NCI-H1092 (cell line): Measurements from ENCODE around the gene ATP8A2.
"Not testable (repeated sequence)": the region's sequence is repeated elsewhere in the genome, so short reads cannot be mapped to it uniquely, and the experiment has no call there.

Source experiments
- DNase-seq: peaks from one replicate; lab custom pipeline; 2025; lab: John Stamatoyannopoulos, UW

ATP8A2 gene

DNA sequence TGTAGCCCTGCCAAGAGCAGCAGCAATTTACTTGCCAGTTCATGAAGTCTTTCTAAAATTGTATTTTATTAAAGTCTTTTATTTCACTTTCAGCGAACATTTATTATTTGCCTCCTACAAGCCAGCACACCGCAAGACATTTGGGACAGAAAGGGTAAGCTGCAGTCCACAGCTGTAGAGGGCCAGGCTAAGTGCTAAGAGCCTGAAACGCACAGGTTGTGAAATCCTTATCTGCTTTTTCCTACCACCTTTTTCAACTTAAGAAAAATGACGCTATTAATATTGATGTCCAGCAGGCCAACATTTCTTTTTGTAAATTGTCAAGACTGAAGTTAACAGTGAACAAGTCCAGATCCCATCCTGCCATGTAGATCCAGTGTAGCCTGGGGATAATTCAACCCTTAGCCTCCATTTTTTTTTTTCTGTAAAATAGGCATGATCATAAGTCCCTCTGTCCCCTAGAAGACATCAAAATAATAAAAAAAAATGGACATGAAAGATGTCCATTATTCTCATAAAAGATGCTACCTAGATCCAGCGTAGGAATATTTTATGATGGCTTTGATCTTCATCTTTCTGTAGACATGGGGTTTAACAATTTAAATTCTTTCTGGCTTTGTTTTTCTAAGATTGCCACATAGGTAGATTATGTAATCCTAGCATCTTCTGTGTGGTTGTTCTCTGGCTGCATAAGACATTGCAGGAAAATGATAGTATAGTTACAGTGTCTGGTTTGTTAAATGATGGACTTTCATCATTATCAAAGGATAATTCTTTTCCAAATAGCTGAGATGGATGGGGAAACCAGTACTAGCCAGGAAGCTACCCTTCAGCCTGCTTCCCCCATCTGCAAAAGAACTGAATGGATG lies 551.7 kb downstream of the ATP8A2 start:
- no peak for DNase-seq

DNA sequence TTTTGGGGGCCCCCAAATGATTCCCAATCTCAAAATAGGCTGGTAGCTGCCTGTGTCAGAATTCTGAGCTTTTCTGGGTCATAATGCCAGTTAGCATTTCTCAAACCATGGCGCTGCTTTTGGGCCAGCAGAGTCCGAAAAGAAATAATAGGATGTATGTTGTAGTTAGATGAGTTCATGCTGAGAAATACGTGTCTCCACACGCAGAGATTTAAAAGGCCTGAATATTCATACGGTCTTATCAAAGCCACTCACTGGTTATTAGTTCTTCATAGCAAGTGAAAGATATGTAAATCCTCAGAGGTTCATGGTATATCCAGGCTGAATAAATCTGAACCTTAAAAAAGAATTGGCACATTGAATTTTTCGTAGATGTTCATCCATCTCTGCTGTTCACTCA lies 555.6 kb downstream of the ATP8A2 start:
- no peak for DNase-seq

GRCh38 chr13:25927932-25928331 lies 556.2 kb downstream of the ATP8A2 start:
- DNase-seq: peak; percentile 14

GRCh38 chr13:25928941-25929505 lies 557.2 kb downstream of the ATP8A2 start:
- DNase-seq: no peak

DNA sequence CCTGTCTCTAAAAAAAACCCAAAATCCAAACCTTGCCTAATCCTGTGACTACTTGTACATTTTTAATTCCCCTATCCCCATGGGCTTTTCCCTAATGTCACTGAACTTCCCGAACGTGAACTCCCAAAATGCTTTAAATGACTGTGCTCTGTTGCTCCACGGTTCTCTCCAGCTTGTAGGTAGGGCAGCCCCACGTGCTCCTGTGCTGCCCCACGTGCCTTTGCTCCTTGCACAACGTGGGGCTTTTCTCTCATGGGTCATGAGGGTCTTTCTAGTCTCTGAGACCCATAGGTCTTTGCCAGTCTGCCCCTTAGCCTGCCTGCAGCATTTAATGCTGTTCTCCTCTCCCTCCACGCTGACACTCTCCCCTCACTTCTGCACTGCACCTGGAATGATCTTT lies 558.0 kb downstream of the ATP8A2 start:
- no peak for DNase-seq

DNA sequence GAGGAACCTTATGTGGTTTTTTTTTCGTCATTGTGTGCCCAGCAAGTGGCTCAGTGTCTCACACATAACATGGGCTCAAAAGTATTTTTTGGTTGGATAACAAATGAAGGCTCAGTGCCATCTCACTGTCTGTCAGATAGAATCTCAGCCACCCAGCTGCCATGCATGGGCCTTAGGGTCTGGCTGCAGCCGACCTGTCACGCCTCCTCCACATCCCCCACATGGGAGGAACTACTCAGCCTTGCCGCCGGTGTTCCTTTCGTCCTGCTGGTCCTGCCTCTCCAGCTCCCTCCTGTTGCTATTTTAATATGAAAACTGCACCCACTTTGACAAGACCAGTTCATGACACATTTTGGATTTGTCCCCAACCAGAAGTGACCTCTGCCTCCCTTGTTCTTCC lies 558.9 kb downstream of the ATP8A2 start:
- DNase-seq: no peak

- DNase-seq: no peak
Observed at GRCh38 chr13:25932365-25932764, 560.6 kb downstream of the ATP8A2 start.

- no peak for DNase-seq
Observed at GRCh38 chr13:25933520-25933919, 561.7 kb downstream of the ATP8A2 start.

DNA sequence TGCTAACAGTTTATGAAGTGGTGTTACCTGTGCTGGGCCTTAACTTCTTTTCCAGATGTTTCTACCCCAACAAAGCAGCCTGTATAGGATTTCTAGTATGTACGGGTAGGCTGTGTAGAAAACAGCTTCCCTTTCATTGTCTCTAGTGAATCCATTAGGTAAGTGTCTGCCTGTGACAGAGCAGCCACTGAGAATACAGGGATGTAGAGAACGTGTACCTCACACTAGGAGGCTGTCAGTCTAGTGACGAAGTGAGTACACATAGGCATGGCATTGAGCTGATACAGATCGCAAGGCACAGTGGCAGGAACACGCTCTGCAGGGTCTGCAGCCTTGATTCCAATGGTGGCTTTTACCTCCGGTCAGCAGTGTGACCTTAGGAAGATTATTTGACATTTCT lies 562.4 kb downstream of the ATP8A2 start:
- no peak for DNase-seq

DNA sequence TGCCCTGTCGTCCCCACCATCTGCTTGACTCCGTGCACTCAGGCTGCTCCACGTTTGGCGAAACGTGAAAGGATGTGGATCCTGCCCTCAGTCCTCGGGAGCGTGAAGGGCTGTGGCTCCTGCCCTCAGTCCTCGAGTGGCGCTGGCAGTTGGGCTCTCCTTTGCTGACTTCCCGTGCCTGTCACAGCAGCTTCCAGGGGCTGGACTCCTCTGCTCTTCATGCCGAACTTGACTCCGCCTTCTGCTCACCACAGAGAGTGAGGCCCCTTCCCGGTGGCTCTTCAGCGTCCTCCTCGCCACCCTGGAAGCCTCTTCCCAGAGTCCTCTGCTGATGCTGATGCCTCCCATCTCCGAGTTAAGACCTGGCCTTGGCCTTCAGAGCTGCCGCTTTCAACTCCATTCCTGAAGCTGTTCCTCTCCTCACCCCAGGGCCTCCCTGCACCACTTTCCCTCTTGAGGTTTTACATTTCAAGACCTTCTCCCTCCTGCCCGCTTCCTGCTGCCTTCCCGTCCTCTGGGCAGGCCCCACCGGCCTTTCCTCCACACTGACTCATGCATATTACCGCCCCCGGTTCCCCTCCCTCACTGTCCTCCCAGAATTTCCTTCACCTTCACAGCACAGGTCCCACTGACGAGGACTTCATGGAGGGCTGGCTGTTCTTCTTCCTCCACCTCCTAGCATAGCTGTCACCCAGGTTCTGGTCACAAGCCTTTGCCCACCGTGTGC lies 568.4 kb downstream of the ATP8A2 start:
- no peak for DNase-seq

DNA sequence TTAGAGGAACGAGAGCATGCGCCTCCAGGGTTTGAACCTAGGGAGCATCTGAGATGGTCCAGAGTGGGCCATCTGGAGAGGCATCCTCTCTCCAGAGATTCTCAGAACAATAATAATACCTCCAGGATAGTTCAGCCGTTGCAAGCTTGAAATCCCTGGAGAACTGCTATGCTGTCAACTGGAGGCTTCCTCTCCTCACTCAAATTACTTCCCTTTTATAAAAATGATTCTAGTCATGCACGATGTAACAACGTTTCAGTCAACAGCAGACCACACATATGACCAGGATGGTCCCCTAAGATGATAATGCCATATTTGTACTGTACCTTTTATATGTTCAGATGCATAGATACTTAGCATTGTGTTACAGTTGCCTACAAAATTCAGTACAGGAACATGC lies 571.3 kb downstream of the ATP8A2 start:
- no peak for DNase-seq

- no peak for DNase-seq
Observed at GRCh38 chr13:25943658-25944057, 571.9 kb downstream of the ATP8A2 start.

DNA sequence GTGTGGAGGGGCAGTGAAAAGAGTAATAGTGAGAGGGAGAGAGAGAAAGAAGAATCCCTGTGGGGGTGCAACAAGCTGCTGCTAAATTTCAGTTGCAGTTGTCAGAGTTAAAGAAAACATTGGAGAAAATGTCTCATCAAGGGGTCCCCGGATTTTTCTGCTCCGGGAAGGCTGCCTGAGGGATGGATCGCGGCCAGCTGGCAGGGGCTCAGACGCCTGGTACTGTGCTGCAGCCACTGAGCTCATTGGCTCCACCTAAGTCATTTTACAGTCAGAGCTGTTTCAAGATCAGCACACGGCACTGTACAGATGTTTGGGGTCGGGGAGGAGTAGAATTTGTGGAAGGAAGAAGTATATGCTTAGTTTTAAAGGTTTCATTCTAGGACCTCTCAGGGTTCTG lies 573.8 kb downstream of the ATP8A2 start:
- DNase-seq: peak; percentile 31

GRCh38 chr13:25946321-25946720 lies 574.5 kb downstream of the ATP8A2 start:
- no peak for DNase-seq

GRCh38 chr13:25948910-25949309 lies 577.1 kb downstream of the ATP8A2 start:
- no peak for DNase-seq

GRCh38 chr13:25951831-25952230 lies 580.1 kb downstream of the ATP8A2 start:
- DNase-seq: no peak

GRCh38 chr13:25954080-25954479 lies 582.3 kb downstream of the ATP8A2 start:
- not testable (repeated sequence) for DNase-seq

DNA sequence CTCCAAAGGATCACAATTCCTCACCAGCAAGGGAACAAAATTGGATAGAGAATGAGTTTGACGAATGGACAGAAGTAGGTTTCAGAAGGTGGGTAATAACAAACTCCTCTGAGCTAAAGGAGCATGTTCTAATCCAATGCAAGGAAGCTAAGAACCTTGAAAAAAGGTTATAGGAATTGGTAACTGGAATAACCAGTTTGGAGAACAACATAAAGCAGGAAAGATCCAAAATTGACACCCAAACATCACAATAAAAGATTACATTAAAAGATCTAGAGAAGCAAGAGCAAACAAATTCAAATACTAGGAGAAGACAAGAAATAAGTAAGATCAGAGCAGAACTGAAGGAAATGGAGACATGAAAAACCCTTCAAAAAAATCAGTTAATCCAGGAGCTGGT lies 583.2 kb downstream of the ATP8A2 start:
- not testable (repeated sequence) for DNase-seq

DNA sequence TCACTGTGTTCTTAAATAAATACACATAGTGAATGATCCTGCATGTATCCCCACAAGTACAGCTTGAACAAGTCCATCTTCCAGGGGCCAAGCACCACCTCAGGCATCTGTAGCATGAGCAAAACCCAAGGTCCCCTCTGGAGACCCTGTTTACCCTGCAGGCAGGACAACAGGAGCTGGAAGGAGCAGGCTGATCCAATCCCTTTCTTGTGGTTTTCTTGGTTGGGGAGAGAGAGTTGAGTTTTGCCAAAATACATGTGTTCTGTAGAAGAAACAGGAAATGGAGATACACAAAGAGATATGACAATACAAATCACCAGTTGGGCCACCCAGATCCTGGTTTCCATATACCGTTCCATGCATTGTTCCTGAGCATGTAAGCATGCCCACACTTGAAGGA lies 587.2 kb downstream of the ATP8A2 start:
- DNase-seq: no peak

GRCh38 chr13:25961294-25961693 lies 589.5 kb downstream of the ATP8A2 start:
- no peak for DNase-seq

DNA sequence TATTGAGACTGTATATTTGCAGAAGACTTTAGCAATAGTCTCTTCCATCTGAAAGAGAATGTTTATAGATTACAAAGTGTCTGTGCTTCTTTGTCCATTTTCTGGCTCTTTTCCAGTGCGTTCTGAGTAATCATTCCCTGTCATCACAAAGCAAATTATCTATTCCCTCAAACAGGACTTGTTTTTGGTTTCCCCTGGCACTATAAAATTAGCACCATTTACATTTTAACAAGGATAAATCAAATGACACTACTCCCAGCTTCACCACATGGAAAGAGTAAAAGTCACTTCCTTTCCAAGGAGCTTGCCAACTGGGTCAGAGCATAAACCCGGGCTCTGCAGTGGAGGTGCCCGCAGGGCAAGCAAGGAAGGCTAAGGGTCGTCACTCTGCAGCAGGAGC lies 591.9 kb downstream of the ATP8A2 start:
- no peak for DNase-seq

GRCh38 chr13:25965596-25965995 lies 593.8 kb downstream of the ATP8A2 start:
- DNase-seq: no peak

DNA sequence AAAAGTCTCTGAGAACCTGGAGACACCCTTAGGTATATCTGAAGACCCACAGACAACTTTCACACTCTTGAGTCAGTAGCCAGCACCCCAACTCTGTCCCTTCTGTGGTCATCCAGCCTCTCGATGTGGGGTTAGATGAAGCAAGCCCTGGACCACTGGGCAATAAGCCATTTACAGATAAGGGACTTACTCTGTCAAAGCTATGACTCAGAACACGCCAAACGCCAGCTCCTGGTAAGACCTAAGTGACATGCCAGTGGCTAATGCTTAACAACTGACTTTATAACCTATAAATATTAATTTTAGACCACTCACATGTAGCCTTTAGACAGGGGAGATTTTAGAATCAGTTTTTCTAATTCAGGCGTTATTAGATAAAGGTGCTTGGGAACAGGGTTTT lies 594.3 kb downstream of the ATP8A2 start:
- no peak for DNase-seq
